ENCODE results near the gene MYO7A.

Gene MYO7A

DNA sequence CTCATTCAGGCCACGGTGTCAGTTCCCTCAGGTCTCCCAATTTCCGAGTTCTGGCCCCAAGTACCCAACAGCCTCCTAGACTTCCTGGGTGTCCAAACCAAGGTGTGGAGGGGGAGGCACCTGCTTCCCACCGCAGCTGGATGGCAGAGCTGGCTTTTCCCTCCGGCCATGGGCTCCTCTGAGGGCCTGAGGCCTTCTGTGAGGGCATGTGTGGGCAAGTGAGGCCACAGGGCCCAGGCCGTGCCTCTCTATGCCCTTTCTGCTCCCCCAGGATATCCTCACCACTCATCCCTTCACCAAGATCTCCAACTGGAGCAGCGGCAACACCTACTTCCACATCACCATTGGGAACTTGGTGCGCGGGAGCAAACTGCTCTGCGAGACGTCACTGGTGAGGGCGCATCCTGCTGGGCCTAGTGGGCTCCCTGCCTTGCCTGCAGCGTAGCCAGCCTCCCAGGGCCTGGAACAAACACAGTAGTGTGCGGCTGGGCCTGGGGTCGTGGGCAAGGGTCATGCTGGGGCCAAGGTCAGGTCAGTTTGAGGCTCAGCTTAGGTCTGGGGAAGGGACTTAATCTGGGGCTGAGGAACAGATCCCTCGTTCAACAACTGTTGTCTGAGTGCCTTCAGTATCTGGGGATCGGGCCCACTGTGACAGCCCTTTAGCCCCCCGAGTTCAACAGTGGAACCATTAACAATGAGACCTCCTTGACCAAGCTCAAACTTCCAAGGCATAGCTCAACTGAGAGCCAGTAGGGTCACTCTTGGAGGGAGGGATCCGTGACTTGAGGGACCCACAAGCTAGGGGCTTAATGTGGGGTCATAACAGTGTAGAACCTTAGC is 85.8 kb downstream of the MYO7A start:
- DNase-seq (ENCODE audit: low spot score): no peak

- DNase-seq (ENCODE audit: low spot score): no peak
Observed at GRCh38 chr11:77214557-77214956, 86.5 kb downstream of the MYO7A start.

DNA sequence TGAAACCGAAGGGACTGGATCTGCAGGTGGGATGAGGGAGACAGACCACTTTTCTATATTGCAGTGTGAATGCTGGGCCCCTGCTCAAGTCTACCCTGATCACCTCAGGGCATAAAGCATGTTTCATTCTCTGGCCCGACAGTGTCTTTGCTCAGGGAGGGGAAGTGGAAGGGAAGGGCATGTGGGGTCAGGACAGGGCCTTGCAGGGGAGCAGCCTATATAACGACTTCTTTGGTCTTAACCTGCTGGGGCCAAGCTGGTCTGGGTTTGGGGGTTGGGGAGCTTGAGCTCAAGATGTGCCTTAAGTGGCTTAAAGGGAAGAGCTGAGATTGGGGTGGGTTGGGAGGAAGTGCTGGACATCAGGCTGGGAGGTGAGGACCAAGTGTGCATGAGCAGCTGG is 87.1 kb downstream of the MYO7A start:
- no peak for DNase-seq (ENCODE audit: low spot score)

DNA sequence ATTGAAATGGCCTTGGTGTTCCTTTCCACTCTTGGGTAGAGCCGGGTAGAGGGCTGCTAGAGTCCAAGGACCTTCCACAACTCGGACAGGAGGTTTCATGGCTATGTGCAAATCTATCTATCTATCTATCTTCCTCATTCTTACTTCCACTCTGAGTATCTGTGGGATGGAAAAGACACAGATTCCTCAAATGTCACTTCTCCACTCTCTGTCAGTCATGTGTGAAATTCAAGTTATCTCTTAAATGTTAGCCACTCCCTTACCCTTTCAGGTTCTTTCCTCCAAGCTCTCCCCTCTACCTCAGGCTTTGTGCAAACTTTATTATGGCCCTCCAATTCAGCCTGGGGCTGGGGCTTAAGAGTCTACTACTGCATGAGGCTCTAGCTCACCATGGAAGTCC is 89.1 kb downstream of the MYO7A start:
- no peak for DNase-seq (ENCODE audit: low spot score)

DNA sequence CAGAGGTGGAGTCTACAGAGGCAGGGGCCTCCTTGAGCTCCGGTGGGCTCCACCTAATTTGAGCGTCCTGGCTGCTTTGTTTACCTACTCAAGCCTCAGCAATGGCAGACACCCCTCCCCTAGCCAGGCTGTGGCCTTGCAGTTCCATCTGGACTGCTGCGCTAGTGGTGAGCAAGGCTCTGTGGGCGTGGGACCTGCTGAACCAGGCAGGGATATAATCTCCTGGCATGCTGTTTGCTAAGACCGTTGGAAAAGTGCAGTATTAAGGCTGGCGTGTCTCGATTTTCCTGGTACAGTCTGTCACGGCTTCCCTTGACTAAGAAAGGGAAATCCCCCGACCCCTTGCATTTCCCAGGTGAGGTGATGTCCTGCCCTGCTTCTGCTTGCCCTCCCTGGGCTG is 95.8 kb downstream of the MYO7A start:
- no peak for DNase-seq (ENCODE audit: low spot score)

- DNase-seq (ENCODE audit: low spot score): no peak
Observed at GRCh38 chr11:77230878-77231605, 103.0 kb downstream of the MYO7A start.

DNA sequence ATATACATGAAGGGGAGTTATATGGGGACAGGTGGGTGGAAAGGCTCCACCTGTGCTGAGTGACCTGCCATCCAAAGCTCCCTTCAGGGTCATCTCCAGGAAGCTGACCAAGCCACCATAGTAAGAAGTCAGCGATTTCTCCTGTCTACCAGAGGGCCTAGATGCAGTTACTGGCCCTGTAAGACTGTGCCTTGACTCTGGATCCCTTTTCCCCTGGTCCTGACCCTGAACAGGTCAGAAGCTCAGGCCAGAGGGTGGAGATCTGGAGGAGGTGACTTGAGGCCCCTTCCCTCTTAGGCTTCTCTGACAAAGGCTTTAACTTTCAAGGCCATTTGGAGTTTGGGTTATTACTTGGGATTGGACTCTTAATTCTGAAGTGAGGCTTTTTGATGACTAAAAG is 103.8 kb downstream of the MYO7A start:
- DNase-seq (ENCODE audit: low spot score): no peak

DNA sequence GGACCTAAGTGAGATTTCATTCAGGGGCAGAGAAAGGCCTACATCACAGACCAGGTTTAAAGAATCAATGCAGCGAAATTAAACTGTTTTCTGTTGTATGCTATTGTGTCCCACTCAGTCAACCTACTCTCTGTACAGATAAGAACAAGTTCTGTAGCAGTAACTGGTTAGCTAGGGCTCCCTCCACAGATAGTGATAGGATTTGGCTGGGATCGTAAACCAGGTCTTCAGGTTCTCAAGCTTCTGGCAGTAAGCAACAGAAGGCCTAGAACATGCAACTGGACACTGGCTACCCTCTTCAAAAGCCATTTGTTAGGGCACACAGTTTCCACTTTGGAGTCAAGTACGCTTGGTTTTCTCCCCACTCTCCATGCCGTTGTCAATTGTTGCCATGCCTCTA is 104.2 kb downstream of the MYO7A start:
- DNase-seq (ENCODE audit: low spot score): no peak

DNA sequence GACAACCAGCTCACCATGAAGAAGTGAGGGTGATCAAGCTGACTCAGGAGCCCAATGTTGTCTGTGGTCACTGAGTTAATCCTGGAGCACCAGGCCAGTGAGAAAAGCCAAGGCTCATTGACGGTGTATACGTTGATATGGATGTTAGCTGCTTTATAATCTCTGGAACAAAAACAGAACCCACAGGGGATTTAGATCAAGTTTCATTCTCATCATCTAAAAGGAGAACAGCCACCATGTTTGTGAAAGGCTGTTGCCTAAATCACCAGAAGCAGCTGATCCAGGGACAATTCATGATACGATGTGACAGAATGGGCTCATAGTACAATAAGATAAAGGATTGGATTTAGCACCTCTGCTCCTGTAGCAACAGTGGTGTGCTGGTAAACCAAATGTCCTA is 105.0 kb downstream of the MYO7A start:
- no peak for DNase-seq (ENCODE audit: low spot score)

DNA sequence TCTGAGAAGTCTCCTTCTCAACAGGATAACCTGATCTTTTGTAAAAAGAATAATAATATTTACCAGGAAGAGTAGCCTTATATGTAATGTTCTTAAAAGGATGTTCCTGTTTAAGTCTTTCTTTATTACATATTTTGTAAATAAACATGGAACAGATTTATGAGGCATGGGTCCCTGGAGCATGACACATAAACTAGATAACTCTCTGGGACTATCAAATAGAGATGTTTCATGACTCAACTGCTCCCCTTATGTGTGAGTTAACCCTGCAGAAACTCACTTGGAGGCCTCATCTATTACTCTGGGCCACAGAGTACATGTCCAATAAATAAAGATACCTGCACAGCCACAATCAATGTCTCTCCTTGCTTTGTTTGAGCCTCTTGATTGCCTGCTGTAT is 108.9 kb downstream of the MYO7A start:
- no peak for DNase-seq (ENCODE audit: low spot score)

DNA sequence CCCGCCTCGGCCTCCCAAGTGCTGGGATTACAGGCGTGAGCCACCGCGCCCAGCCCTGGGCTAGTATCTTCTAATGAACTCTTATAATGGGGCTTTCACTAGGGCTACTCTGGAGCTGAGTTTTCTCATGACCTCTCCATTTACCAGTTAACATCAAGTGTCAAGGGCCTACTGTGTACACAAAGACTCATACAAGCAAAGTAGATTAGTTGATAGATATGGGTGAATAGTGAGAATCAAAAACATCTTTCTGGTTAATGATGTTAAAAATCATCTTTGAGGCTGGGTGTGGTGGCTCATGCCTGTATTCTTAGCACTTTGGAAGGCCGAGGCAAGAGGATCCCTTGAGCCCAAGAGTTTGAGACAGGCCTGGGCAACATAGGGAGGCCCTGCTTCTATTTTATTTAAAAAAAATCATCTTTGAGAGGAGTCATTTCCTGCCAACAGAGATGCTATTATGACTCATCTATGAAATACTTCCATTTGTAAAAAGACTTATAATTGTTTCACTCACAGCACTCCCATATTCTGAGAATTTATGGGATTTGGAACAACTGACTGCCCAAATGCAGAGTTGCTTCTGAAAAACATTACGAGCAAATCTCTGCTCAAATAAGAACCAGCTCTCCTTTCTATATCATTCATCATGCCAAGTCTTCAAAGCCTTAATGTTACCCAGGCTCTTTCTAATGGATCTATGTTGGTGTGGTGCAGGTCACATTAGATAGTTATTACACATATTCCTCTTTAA is 116.4 kb downstream of the MYO7A start:
- DNase-seq (ENCODE audit: low spot score): peak; percentile 45

DNA sequence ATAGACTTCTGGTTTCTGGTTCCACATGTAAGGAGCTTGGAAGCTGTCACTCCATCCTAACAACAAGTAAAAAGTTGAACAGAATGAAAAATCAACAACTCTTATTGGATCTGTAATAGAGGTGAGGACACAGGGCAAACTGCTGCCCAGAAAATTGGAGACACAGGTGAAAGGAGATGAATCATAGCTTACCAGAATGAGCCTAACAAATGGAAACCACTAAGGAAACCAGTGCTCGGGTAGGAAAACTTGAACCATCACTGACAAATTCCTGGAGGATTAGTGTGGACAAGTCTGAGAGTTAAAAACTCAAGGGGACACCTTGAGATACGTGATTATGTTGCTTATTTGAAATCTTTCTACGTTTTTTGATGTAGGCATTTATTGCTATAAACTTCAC is 121.4 kb downstream of the MYO7A start:
- DNase-seq (ENCODE audit: low spot score): no peak

DNA sequence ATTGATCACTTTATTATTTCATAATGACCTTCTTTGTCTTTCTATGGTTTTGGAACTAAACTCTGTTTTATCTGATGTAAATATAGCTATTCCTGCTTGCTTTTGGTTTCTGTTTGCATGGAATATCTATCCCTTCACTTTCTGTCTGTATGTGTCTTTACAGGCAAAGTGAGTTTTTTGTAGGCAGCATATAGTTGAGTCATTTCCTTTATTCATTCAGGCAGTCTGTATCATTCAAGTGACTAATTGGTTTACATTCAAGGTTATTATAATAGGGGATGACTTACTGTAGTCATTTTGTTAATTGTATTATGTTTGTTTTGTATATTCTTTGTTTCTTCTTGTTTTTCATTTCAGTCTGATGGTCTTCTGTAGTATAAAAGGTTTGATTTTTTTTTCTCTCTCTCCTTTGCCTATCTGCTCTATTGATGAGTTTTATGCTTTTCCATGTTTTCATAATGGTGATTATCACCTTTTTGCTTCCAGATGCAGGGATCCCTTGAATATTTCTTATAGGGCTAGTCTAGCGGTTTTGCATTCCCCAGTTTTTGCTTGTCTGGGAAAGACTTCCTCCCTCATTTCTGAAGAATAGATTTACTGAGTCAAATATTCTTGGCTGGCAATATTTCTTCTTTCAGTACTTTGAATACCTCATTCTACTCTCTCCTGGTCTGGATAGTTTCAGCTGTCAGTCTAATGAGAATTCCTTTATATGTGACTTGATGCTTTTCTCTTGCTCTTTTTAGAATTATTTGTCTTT is 123.0 kb downstream of the MYO7A start:
- peak; percentile 13 for DNase-seq (ENCODE audit: low spot score)

- DNase-seq (ENCODE audit: low spot score): no peak
Observed at GRCh38 chr11:77252555-77253270, 124.7 kb downstream of the MYO7A start.

- no peak for DNase-seq (ENCODE audit: low spot score)
Observed at GRCh38 chr11:77253690-77254089, 125.6 kb downstream of the MYO7A start.

GRCh38 chr11:77259641-77260040 is 131.6 kb downstream of the MYO7A start:
- no peak for DNase-seq (ENCODE audit: low spot score)

GRCh38 chr11:77262803-77263202 is 134.8 kb downstream of the MYO7A start:
- no peak for DNase-seq (ENCODE audit: low spot score)

All from LoVo (cell line).